Effector memory CD8-positive, alpha-beta T cell (primary cell): ENCODE data around the gene APRT.
A peak's percentile ranks its signal among the peaks of the same experiment; 100 is the strongest.

Experiments
- ATAC-seq: fragments of 150-1000 bp; cut with Tn5 transposase; replicated peaks from 2 replicates; pipeline ENCODE4 v1.10.0; 2021; ENCODE audit warnings: mild to moderate bottlenecking, moderate library complexity
- DNase-seq, 3 experiments: peaks; one replicate each; pipeline ENCODE4 v3.0.0; 2021
- H3K27ac Mint-ChIP-seq, 2 donors: one replicate each; pipeline ENCODE4 v1.8.0; 2022; ENCODE audit warnings: mild to moderate bottlenecking in 2 of 2, mixed read lengths in 2 of 2, moderate library complexity in 2 of 2
- H3K27me3 Mint-ChIP-seq, 2 donors: one replicate each; pipeline ENCODE4 v1.8.0; 2022; ENCODE audit warnings: mixed read lengths in 2 of 2
- H3K36me3 Mint-ChIP-seq: one replicate; pipeline ENCODE4 v1.8.0; 2022; ENCODE audit warnings: mild to moderate bottlenecking, moderate library complexity, mixed read lengths; ENCODE audit not compliant: insufficient read depth
- H3K4me1 Mint-ChIP-seq, 2 donors: one replicate each; pipeline ENCODE4 v1.8.0; 2022; ENCODE audit warnings: low read depth in 2 of 2, mixed read lengths in 2 of 2
- H3K4me3 Mint-ChIP-seq, 2 donors: one replicate each; pipeline ENCODE4 v1.8.0; 2022; ENCODE audit warnings: mild to moderate bottlenecking in 2 of 2, mixed read lengths in 2 of 2, moderate library complexity in 2 of 2
- H3K9me3 Mint-ChIP-seq, 2 donors: one replicate each; pipeline ENCODE4 v1.8.0; 2022; ENCODE audit warnings: mixed read lengths in 2 of 2

APRT gene

GRCh38 chr16:88770461-88771293, 41.1 kb downstream of the APRT start:
- peaks cover 11% of the 10 kb centered on the region for H3K36me3 Mint-ChIP-seq
- DNase-seq: peak in 2 of 3 experiments; percentile 57 to 59
- peaks cover 29 to 47% of the 10 kb centered on the region in 2 donors for H3K4me1 Mint-ChIP-seq
- ATAC-seq: peak; percentile 89
- H3K4me3 Mint-ChIP-seq: peak overlapping the region in 1 of 2 donors; percentile 54
- no peaks in the 10 kb centered on the region for H3K9me3 Mint-ChIP-seq
- H3K27ac Mint-ChIP-seq: peak overlapping the region; percentile 35 to 88
- H3K27me3 Mint-ChIP-seq: no peaks in the 10 kb centered on the region

GRCh38 chr16:88769617-88770460, 41.9 kb downstream of the APRT start:
- Mint-ChIP-seq H3K9me3 (no peaks in the 10 kb centered on the region), H3K4me3 (peak overlapping the region in 1 of 2 donors; percentile 54), H3K4me1 (peaks cover 30 to 46% of the 10 kb centered on the region in 2 donors), H3K36me3 (peaks cover 11% of the 10 kb centered on the region), H3K27me3 (no peaks in the 10 kb centered on the region), H3K27ac (peak overlapping the region; percentile 41 to 88)
- peak; percentile 11 for ATAC-seq
- no peak for DNase-seq

- peaks cover 36 to 42% of the 10 kb centered on the region in 2 donors for H3K4me1 Mint-ChIP-seq
Observed at GRCh38 chr16:88768071-88768783, 43.5 kb downstream of the APRT start.

GRCh38 chr16:88767546-88768070, 44.1 kb downstream of the APRT start:
- Mint-ChIP-seq H3K27ac (peak overlapping the region; percentile 89 to 93), H3K27me3 (no peaks in the 10 kb centered on the region), H3K4me1 (peaks cover 35 to 37% of the 10 kb centered on the region in 2 donors), H3K36me3 (peaks cover 10% of the 10 kb centered on the region), H3K4me3 (peak overlapping the region; percentile 4 to 50), H3K9me3 (no peaks in the 10 kb centered on the region)
- ATAC-seq: no peak
- DNase-seq: no peak

More at GRCh38 chr16:88768071-88768783, 43.5 kb downstream of the APRT start:
- DNase-seq (no peak), ATAC-seq (no peak)
- H3K4me3 Mint-ChIP-seq: no peak overlapping the region
- peaks cover 10% of the 10 kb centered on the region for H3K36me3 Mint-ChIP-seq
- H3K9me3 Mint-ChIP-seq: no peaks in the 10 kb centered on the region
- H3K27me3 Mint-ChIP-seq: no peaks in the 10 kb centered on the region
- H3K27ac Mint-ChIP-seq: peak overlapping the region in 1 of 2 donors; percentile 89

- H3K4me1 Mint-ChIP-seq: peaks cover 35 to 39% of the 10 kb centered on the region in 2 donors
- H3K27ac Mint-ChIP-seq: peak overlapping the region; percentile 89 to 93
- ATAC-seq (no peak), DNase-seq (no peak)
- no peaks in the 10 kb centered on the region for H3K27me3 Mint-ChIP-seq
- no peaks in the 10 kb centered on the region for H3K9me3 Mint-ChIP-seq
- H3K36me3 Mint-ChIP-seq: peaks cover 10% of the 10 kb centered on the region
- peak overlapping the region; percentile 4 to 50 for H3K4me3 Mint-ChIP-seq
Observed at GRCh38 chr16:88766975-88767374, 44.8 kb downstream of the APRT start.

- H3K36me3 Mint-ChIP-seq: peaks cover 14% of the 10 kb centered on the region
- ATAC-seq: no peak
- H3K27ac Mint-ChIP-seq: peak overlapping the region in 1 of 2 donors; percentile 86
- no peak overlapping the region for H3K4me3 Mint-ChIP-seq
- peaks cover 35 to 41% of the 10 kb centered on the region in 2 donors for H3K4me1 Mint-ChIP-seq
- no peaks in the 10 kb centered on the region for H3K9me3 Mint-ChIP-seq
- H3K27me3 Mint-ChIP-seq: no peaks in the 10 kb centered on the region
- DNase-seq: no peak
Observed at GRCh38 chr16:88764913-88765349, 46.8 kb downstream of the APRT start.

- Mint-ChIP-seq H3K27ac (no peak overlapping the region), H3K4me1 (peaks cover 35 to 42% of the 10 kb centered on the region in 2 donors), H3K9me3 (no peaks in the 10 kb centered on the region), H3K36me3 (peaks cover 9% of the 10 kb centered on the region), H3K27me3 (no peaks in the 10 kb centered on the region), H3K4me3 (no peak overlapping the region)
- ATAC-seq: no peak
- no peak for DNase-seq
Observed at GRCh38 chr16:88764080-88764479, 47.6 kb downstream of the APRT start.

- Mint-ChIP-seq H3K27me3 (no peaks in the 10 kb centered on the region), H3K27ac (peak overlapping the region in 1 of 2 donors; percentile 86), H3K36me3 (peaks cover 7% of the 10 kb centered on the region), H3K9me3 (no peaks in the 10 kb centered on the region), H3K4me1 (peaks cover 36 to 44% of the 10 kb centered on the region in 2 donors), H3K4me3 (no peak overlapping the region)
- DNase-seq (no peak), ATAC-seq (no peak)
Observed at GRCh38 chr16:88763502-88764053, 48.1 kb downstream of the APRT start.

GRCh38 chr16:88762941-88763340, 48.8 kb downstream of the APRT start:
- ATAC-seq (no peak), DNase-seq (no peak)
- Mint-ChIP-seq H3K27ac (peak overlapping the region in 1 of 2 donors; percentile 86), H3K4me3 (no peak overlapping the region), H3K4me1 (peaks cover 40 to 50% of the 10 kb centered on the region in 2 donors), H3K36me3 (peaks cover 7% of the 10 kb centered on the region), H3K27me3 (no peaks in the 10 kb centered on the region), H3K9me3 (no peaks in the 10 kb centered on the region)

- ATAC-seq (no peak), DNase-seq (no peak)
- peaks cover 7% of the 10 kb centered on the region for H3K36me3 Mint-ChIP-seq
- H3K27me3 Mint-ChIP-seq: no peaks in the 10 kb centered on the region
- peaks cover 35 to 45% of the 10 kb centered on the region in 2 donors for H3K4me1 Mint-ChIP-seq
- peak overlapping the region in 1 of 2 donors; percentile 92 for H3K27ac Mint-ChIP-seq
- H3K9me3 Mint-ChIP-seq: no peaks in the 10 kb centered on the region
- no peak overlapping the region for H3K4me3 Mint-ChIP-seq
Observed at GRCh38 chr16:88762258-88762870, 49.4 kb downstream of the APRT start.

GRCh38 chr16:88761830-88762229, 49.9 kb downstream of the APRT start:
- H3K4me3 Mint-ChIP-seq: no peak overlapping the region
- H3K27ac Mint-ChIP-seq: peak overlapping the region in 1 of 2 donors; percentile 92
- H3K36me3 Mint-ChIP-seq: peaks cover 7% of the 10 kb centered on the region
- ATAC-seq: no peak
- H3K9me3 Mint-ChIP-seq: no peaks in the 10 kb centered on the region
- no peak for DNase-seq
- peaks cover 29 to 42% of the 10 kb centered on the region in 2 donors for H3K4me1 Mint-ChIP-seq
- H3K27me3 Mint-ChIP-seq: no peaks in the 10 kb centered on the region

GRCh38 chr16:88761143-88761534, 50.6 kb downstream of the APRT start:
- ATAC-seq (no peak), DNase-seq (no peak)
- peak overlapping the region in 1 of 2 donors; percentile 92 for H3K27ac Mint-ChIP-seq
- no peak overlapping the region for H3K4me3 Mint-ChIP-seq
- H3K4me1 Mint-ChIP-seq: peaks cover 27 to 40% of the 10 kb centered on the region in 2 donors
- H3K36me3 Mint-ChIP-seq: peaks cover 7% of the 10 kb centered on the region
- no peaks in the 10 kb centered on the region for H3K9me3 Mint-ChIP-seq
- H3K27me3 Mint-ChIP-seq: no peaks in the 10 kb centered on the region
